Measurements from ENCODE around the gene CROCC.

CROCC gene

DNA sequence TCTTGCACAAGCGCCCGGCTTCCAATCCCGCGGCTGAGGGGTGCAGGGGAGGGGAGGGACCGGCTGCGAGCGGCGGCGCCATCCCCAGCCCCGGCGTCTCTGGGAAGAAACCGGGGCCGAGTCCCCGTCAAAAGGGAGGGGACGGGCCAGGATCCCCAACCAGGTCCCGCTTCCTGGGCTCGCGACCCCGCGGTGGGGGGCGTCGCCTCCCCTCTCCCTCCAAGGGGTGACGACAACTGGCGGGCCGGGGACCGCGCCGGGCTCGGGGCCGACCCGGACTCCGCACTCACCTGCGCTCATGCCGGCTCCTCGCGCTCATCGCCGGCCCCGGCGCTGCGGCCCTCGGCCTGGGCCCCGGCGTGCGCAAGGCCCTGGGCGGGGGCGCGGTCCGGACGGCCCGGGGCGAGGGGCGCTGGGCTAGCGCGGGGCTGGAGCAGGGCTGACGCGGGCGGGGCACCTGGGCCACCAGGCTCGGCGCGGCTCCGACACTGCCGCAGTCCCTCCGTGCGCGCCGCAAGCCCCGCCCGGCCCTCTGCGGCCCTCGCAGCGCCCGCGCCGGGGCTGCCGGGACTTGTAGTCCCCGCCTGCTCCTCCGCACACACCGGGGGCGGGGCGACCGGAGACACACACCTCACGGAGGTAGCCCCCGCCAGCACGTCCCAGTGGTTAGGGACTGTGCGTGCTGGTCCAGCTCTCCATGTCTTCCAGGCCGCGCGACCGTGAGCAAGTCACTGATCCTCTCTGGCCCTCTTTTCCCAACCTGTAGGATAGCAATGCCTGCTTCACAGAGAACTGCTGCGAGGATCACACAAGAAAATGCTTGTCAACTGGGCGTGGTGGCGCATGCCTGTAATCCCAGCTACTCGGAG lies 89.9 kb downstream of the CROCC start, which contains the start of gene ATP13A2:
TSS of gene ATP13A2 (minus strand) at position 490 of the 869 bp plus-strand sequence. CDS start at position 300, 190 bp downstream.
- no peaks in the 10 kb centered on the region for H3K36me3 ChIP-seq (ENCODE audit: control insufficient read depth in 1 of 2, insufficient read depth in 2 of 2, low read length in 2 of 2)
- H3K9ac ChIP-seq (ENCODE audit: low read length), result peak within 1 kb of the TSS; percentile 75
- peak within 1 kb of the TSS; percentile 13 for H2AK5ac ChIP-seq (ENCODE audit: low read length)
- DNase-seq, result peak; percentile 93
- H2AFZ ChIP-seq (ENCODE audit: insufficient read depth, low read length, poor library complexity), result peak within 1 kb of the TSS; percentile 58
- no peak within 1 kb of the TSS for H3K23ac ChIP-seq (ENCODE audit: low read length)
- H3K27me3 ChIP-seq (ENCODE audit: insufficient read depth, low read length), result no peaks in the 10 kb centered on the region
- H4K8ac ChIP-seq (ENCODE audit: low read depth, low read length), result peak within 1 kb of the TSS; percentile 63
- H3K9me3 ChIP-seq (ENCODE audit: insufficient read depth, low read depth, low read length), result no peaks in the 10 kb centered on the region
- peak within 1 kb of the TSS; percentile 57 for H2BK120ac ChIP-seq (ENCODE audit: insufficient read depth, low read length, poor library complexity)
- peaks cover 14% of the 10 kb centered on the region for H3K79me1 ChIP-seq (ENCODE audit: low read length)
- H3K4ac ChIP-seq (ENCODE audit: low read depth, low read length), result peak within 1 kb of the TSS; percentile 49
- peak within 1 kb of the TSS; percentile 87 for H3K4me3 ChIP-seq (ENCODE audit: low read depth, low read length)
- H3K27ac ChIP-seq (ENCODE audit: low read depth, low read length), result no peak within 1 kb of the TSS
- no CpG with 5 or more reads among the region's 94 CpGs for WGBS (ENCODE audit: extremely low coverage, insufficient coverage, insufficient read length)
- H4K12ac ChIP-seq (ENCODE audit: low read depth, low read length), result peak within 1 kb of the TSS; percentile 38
- H3K14ac ChIP-seq (ENCODE audit: low read length), result peak within 1 kb of the TSS; percentile 76
- H4K91ac ChIP-seq (ENCODE audit: low read depth, low read length), result peak within 1 kb of the TSS; percentile 64
- H3K4me1 ChIP-seq (ENCODE audit: control insufficient read depth in 1 of 2, insufficient read depth in 2 of 2, low read length in 2 of 2), result peaks cover 21 to 29% of the 10 kb centered on the region in 2 experiments
- peak within 1 kb of the TSS; percentile 33 for H2BK5ac ChIP-seq (ENCODE audit: low read depth, low read length, poor library complexity)
- H2BK12ac ChIP-seq (ENCODE audit: low read length), result peak within 1 kb of the TSS; percentile 37
- no peaks in the 10 kb centered on the region for H3K79me2 ChIP-seq (ENCODE audit: control insufficient read depth, insufficient read depth, low read length, poor library complexity)
- peak within 1 kb of the TSS; percentile 91 for H3K18ac ChIP-seq (ENCODE audit: low read length)
- peak within 1 kb of the TSS; percentile 94 for H3K4me2 ChIP-seq (ENCODE audit: low read length)

DNA sequence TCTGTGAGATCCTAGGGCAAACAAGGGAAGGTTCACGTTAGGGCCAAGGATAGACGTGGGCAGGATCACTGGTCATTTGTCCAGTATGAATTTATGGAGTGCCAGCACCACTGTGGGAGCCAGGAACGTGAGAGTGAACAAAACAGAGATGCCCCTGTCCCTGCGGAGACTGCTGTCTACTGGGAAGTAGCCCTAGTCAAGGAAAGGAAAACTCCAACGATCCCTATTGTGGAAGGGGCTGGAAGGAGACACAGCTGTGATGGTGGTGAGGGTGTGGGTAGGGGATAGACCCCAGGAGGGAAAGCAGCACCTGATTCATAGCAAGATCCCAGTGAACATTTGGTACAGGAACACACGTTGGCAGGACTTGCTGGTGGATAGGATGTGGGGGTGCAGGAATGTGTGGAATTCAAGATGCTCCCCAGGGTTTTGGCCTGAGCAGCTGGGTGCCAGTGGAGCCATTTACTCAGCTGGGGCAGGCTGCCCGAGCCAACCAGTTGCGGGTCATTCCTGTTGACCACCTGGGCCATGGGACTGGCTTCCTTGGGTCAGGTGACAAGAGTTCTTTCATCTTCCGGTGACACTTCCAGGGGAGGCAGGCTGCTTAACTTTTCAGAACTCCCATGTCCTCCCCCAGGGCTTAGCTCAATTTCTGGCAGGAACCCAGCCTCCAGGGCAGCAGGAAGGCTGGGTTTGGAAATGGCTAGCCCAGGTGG lies 91.2 kb downstream of the CROCC start:
- H3K14ac ChIP-seq (ENCODE audit: low read length), result no peak overlapping the region
- H3K9ac ChIP-seq (ENCODE audit: low read length), result no peak overlapping the region
- DNase-seq, result no peak
- H3K9me3 ChIP-seq (ENCODE audit: insufficient read depth, low read depth, low read length), result no peaks in the 10 kb centered on the region
- peaks cover under 1 to 2% of the 10 kb centered on the region in 2 experiments for H3K36me3 ChIP-seq (ENCODE audit: control insufficient read depth in 1 of 2, insufficient read depth in 2 of 2, low read length in 2 of 2)
- H3K4me1 ChIP-seq (ENCODE audit: control insufficient read depth in 1 of 2, insufficient read depth in 2 of 2, low read length in 2 of 2), result peaks cover 21 to 29% of the 10 kb centered on the region in 2 experiments
- H3K4me3 ChIP-seq (ENCODE audit: low read depth, low read length), result no peak overlapping the region
- no peak overlapping the region for H3K4ac ChIP-seq (ENCODE audit: low read depth, low read length)
- no peak overlapping the region for H3K18ac ChIP-seq (ENCODE audit: low read length)
- H4K91ac ChIP-seq (ENCODE audit: low read depth, low read length), result no peak overlapping the region
- peak overlapping the region; percentile 16 for H2BK12ac ChIP-seq (ENCODE audit: low read length)
- no peak overlapping the region for H3K27ac ChIP-seq (ENCODE audit: low read depth, low read length)
- H3K79me1 ChIP-seq (ENCODE audit: low read length), result peaks cover 16% of the 10 kb centered on the region
- H4K12ac ChIP-seq (ENCODE audit: low read depth, low read length), result no peak overlapping the region
- no peaks in the 10 kb centered on the region for H3K27me3 ChIP-seq (ENCODE audit: insufficient read depth, low read length)
- H2BK120ac ChIP-seq (ENCODE audit: insufficient read depth, low read length, poor library complexity), result no peak overlapping the region
- H3K23ac ChIP-seq (ENCODE audit: low read length), result no peak overlapping the region
- WGBS (ENCODE audit: extremely low coverage, insufficient coverage, insufficient read length), result no CpG with 5 or more reads among the region's 9 CpGs
- H3K79me2 ChIP-seq (ENCODE audit: control insufficient read depth, insufficient read depth, low read length, poor library complexity), result no peaks in the 10 kb centered on the region
- no peak overlapping the region for H2BK5ac ChIP-seq (ENCODE audit: low read depth, low read length, poor library complexity)
- H2AFZ ChIP-seq (ENCODE audit: insufficient read depth, low read length, poor library complexity), result no peak overlapping the region
- no peak overlapping the region for H3K4me2 ChIP-seq (ENCODE audit: low read length)
- no peak overlapping the region for H4K8ac ChIP-seq (ENCODE audit: low read depth, low read length)
- H2AK5ac ChIP-seq (ENCODE audit: low read length), result peak overlapping the region; percentile 13

- H3K4me1 ChIP-seq (ENCODE audit: control insufficient read depth in 1 of 2, insufficient read depth in 2 of 2, low read length in 2 of 2), result peaks cover 21 to 29% of the 10 kb centered on the region in 2 experiments
- H3K18ac ChIP-seq (ENCODE audit: low read length), result peak overlapping the region; percentile 16
- H3K4me3 ChIP-seq (ENCODE audit: low read depth, low read length), result no peak overlapping the region
- H3K79me2 ChIP-seq (ENCODE audit: control insufficient read depth, insufficient read depth, low read length, poor library complexity), result no peaks in the 10 kb centered on the region
- no peak overlapping the region for H2BK120ac ChIP-seq (ENCODE audit: insufficient read depth, low read length, poor library complexity)
- H2BK5ac ChIP-seq (ENCODE audit: low read depth, low read length, poor library complexity), result no peak overlapping the region
- H4K12ac ChIP-seq (ENCODE audit: low read depth, low read length), result no peak overlapping the region
- no peak overlapping the region for H4K91ac ChIP-seq (ENCODE audit: low read depth, low read length)
- no peak overlapping the region for H2AFZ ChIP-seq (ENCODE audit: insufficient read depth, low read length, poor library complexity)
- H3K79me1 ChIP-seq (ENCODE audit: low read length), result peaks cover 16% of the 10 kb centered on the region
- no peak overlapping the region for H3K9ac ChIP-seq (ENCODE audit: low read length)
- H2BK12ac ChIP-seq (ENCODE audit: low read length), result peak overlapping the region; percentile 90
- no peak overlapping the region for H3K4ac ChIP-seq (ENCODE audit: low read depth, low read length)
- no peak overlapping the region for H3K23ac ChIP-seq (ENCODE audit: low read length)
- peaks cover 5 to 7% of the 10 kb centered on the region in 2 experiments for H3K36me3 ChIP-seq (ENCODE audit: control insufficient read depth in 1 of 2, insufficient read depth in 2 of 2, low read length in 2 of 2)
- DNase-seq, result no peak
- no CpG with 5 or more reads among the region's 13 CpGs for WGBS (ENCODE audit: extremely low coverage, insufficient coverage, insufficient read length)
- H3K9me3 ChIP-seq (ENCODE audit: insufficient read depth, low read depth, low read length), result no peaks in the 10 kb centered on the region
- H3K27me3 ChIP-seq (ENCODE audit: insufficient read depth, low read length), result no peaks in the 10 kb centered on the region
- H3K4me2 ChIP-seq (ENCODE audit: low read length), result no peak overlapping the region
- H3K27ac ChIP-seq (ENCODE audit: low read depth, low read length), result no peak overlapping the region
- H3K14ac ChIP-seq (ENCODE audit: low read length), result peak overlapping the region; percentile 36
- H2AK5ac ChIP-seq (ENCODE audit: low read length), result peak overlapping the region; percentile 69
- no peak overlapping the region for H4K8ac ChIP-seq (ENCODE audit: low read depth, low read length)
These were observed 92.0 kb downstream of the CROCC start for GRCh38 chr1:17013491-17014320.

Data from trophoblast cell (in vitro differentiated cells and primary cell).